Forelimb muscle (tissue), 1 donor: ENCODE results near the gene IL10RB. TPM values are rescaled to one million over a fixed set of nuclear protein-coding genes. Genes with fewer than 3 reads are reported as not detected.
"Not testable (repeated sequence)": the region's sequence is repeated elsewhere in the genome, so short reads cannot be mapped to it uniquely, and the experiment has no call there.

ENCODE experiments used
- DNase-seq: peaks from one replicate; pipeline ENCODE4 v3.0.0-alpha.2; 2013; ENCODE audit warnings: low read depth
- polyA plus RNA-seq: library from polyadenylated mRNA; unstranded; fragments of 120-200 nt; gene quantifications from one replicate; pipeline ENCODE4 v1.2.1, GENCODE V29; 2013; ENCODE audit not compliant: insufficient read length

IL10RB gene
- polyA plus RNA-seq, 1 donor, result 16.4 TPM

DNA sequence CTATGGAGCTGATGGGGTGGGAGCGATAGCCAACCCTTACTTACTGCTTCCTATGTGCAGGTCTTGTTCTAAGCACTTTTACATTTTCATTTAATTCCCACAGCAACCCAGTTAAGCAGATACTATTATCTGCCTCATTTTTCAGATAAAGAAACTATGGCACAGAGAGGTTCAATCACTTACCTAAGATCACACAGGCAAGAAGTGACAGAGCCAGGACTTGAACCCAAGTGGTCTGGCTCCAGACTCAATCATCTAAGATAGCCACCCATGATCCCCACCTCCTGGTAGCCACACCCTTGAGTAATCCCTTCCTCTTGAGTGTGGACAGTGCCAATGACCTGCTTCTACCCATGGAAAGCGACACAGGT lies 35.5 kb downstream of the IL10RB start:
- DNase-seq, result no peak

DNA sequence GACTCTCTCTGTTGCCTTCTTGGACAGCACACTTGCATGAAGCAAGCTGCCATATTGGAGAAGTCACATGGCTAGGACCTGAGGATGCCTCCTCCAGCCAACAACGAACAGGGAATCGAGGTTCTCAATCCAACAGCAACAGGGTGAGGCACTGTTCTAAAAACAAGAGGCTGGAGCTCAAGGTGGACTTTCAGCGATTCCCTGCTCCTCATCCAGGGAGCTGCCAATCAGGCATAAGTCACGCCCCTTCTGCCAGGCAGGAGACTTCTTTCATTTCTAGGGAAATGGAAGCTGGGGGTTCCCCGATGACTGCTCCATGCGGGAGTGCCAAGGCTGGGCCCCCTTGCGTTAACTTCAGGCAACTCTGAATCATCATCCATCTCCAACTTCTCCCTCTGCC lies 35.9 kb downstream of the IL10RB start:
- no peak for DNase-seq

DNA sequence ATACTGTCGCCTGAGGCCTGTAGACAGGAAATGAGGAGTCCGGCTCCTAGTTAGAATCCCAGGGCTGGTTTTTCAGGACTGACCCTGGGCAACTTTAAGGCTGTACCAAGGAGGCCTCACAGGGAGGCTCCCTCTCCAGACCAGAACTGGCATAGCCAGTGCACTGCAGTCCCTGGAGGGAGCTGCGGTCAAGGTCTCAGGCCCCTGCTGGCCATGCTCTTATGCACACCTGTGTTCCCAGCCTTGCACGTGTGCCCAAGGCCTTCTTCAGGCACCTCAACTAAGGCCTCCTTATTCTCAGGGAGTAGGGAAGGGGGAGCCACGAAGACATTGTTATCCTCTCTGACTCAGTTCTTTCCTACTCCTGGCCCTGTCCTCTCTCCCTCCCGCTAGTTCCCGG lies 36.6 kb downstream of the IL10RB start:
- no peak for DNase-seq

DNA sequence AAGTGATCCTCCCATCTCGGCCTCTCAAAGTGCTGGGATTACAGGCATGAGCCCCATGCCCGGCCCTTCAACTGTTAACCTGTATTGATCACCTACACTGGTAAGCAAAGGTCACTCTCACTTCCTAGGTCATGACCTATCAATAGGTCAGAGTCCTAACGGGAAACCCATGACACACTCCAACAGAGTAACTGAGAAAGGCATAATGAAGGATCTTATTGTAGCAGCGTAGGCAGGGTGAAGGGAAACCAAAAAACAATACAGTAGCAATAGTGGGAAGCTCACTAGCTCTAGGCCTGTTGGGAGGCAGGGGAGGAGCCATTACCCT lies 39.1 kb downstream of the IL10RB start:
- DNase-seq, result no peak

DNA sequence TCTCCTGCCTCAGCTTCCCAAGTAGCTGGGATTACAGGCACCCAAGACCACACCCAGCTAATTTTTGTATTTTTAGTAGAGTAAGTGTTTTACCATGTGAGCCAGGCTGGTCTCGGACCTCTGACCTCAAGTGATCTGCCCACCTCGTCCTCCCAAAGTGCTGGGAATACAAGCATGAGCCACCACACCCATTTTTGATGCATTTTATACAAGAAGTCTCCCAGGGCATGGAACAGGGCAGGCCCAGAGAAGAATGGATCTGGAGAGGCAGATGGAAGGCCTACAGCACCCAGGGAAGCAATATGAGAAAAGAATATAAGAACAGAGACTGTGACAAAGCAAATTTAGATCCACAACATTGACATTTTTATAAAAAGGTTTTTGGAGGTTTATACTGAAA lies 39.8 kb downstream of the IL10RB start:
- DNase-seq, result no peak

DNA sequence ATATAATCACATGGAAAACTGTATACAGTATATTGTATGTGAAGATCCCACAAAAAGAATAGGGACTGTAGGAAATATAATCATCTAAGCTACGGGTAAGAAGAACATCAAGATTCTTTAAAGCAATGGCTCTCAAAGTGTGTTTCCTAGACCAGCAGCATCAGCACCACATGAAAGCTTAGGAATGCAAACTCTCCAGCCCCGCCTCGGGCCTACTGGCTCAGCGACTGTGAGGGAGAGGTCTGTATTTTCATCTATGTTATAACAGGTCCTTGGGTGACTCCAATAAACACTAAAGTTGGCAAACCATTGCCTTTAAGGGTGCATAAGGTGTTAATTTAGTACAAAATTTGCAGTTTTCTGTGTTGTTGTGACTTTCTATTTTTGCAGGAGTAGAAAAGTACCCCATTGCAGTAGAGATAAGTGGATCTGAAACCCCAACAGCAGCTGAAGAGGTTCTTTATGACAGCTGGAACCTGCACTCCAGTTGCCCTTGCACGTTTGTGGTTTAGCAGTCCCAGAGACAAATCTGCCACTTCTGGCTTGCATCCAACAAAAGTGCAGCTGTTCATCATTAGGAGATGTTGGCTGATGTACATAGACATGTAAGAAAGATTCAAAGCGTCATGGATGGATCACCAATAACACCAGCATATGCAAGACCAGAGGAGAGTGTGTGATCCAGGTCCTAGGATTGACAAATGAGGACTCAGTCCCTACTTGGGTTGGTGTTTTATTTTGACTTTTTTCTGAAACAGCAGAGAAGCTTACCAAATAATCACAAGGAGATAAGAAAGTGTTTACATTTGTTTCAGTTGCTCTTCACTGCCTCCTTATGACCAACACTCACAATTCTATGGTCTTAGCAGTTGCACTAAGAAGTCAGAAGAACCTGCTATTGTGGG lies 42.7 kb downstream of the IL10RB start:
- no peak for DNase-seq

DNA sequence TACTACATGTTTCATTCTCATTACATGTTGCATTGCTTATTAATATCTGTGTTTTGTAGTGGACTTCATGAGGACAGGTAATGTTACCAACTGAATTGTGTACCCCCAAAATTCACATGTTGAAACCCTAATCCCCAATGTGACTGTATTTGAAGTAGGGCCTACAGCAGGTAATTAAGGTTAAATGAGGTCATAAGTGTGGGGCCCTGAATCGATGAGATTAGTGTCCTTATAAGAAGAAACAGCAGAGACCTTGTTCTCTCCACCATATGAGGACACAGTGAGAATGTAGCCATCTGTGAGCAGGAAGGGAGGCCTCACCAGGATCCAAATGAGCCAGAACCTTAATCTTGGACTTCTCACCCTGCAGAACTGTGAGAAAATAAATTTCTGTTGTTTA lies 43.6 kb downstream of the IL10RB start:
- DNase-seq, result no peak

DNA sequence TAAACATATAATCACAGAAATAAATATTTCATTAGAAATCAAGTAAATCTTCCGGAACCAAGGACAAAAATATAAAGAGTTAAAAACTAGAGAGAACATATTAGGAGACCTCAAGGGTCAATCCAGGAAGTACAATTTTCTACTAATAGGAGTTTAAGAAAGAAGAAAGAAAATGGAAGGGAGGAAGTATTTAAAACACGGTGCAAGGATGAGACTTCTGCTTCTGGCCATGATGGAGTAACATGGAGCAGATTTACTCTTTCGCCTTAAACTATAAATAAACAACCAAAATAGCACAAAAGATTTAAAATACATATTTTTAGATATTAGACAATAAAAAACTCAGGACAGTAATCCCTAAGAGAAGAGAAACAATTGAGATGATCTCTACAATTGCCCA lies 46.0 kb downstream of the IL10RB start:
- no peak for DNase-seq

DNA sequence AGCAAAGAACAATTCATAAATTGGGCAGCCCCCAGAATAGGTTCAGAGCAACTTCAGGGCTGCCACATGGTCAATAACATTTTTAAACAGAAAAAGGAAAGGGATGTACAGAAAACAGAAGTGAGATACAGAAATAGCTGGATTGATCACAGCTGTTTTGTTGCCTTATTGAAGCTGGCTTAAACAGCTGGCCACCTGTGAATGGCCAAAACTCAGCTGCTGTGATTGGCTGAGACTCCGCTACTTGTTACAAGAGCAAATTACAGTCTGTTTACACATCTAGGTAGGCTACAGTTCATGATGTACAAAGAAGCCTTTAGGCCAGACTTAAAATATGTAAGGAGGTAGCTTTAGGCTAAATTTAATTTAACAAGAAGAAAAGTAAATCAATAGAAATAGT lies 47.0 kb downstream of the IL10RB start:
- no peak for DNase-seq

DNA sequence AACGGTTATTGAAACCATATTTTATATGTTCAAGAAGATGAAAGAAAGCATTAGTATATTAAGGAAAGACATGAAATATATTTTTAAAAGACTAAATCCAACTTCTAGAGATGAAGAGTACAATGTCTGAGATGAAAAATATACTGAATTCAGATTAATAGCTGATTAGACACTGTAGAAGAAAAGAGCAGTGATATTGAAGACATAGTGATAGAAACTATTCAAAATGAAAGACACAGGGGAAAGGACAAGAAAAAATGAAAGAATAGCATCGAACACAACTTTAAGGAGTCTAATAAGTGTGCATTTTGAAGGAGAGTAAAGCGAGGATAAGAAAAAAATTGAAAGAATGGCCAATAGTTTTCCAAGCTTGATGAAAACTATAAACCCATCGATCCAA lies 47.4 kb downstream of the IL10RB start:
- no peak for DNase-seq

DNA sequence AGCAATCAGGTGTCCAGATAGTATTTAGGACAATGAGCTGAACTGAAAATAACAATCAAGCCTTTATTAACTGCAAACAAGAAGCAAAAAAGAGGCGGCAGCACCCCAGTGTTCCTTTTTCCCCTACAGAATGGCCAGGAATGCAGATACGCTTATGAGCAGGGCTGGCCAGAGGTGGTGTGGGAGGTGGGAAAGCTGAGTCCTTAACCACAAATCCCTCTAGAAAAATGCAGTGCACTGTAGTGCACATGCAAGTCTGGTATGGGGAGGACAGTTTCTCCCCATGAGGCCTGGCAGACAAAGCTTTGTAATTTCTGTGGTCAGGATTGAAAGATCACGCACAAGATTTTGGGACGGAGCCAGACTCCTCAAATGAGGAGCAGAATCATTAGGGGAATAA lies 47.9 kb downstream of the IL10RB start:
- no peak for DNase-seq

DNA sequence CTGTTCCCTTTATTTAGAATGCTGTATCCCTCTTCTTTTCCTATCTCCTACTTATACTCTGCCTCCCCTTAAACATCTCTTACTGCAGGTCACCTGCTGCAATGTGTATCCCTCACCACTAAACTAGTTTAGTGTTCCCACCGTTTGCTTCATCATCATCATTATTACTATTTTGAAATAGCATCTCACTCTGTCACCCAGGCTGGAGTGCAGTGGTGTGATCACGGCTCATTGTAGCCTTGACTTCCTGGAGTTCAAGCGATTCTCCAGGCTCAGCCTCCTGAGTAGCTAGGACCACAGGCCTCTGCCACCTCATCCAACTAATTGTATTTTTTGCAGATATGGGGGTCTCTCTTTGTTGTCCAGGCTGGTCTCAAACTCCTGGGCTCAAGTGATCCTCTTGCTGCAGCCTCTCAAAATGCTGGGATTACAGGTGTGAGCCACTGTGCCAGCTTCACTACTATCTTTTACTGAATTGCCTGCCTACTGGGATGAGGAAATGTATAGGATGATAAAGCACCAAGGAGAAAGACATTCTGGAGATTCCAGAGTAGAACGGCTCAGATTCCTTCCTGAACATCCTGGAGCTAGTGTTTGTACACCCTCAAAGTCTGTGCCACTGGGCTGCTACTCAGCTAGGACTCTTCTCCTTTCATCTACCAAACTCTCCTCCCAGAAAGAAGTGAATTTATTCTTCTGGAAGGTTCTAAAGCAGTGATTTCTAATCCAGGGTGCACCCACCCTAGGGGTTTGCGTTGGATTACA lies 50.0 kb downstream of the IL10RB start:
- no peak for DNase-seq

DNA sequence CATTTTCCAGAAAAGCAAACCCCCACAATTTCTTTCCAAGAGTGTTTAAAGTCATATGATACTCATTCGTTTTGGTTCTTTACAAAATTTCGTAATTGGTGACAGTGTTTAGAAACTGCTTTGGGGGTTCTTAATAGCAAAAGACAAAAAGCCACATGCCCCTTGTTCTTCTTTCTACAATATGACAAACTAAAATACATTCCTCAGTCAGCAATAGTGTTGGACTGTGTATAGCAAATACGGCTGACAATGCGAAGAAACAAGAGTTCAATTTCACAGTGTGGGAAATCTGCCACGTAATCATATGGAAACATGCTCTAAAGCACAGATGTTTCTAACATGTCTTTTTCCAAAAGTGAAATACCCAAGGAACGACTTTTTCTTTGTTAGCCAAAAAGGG lies 51.0 kb downstream of the IL10RB start:
- DNase-seq, result peak; percentile 89

DNA sequence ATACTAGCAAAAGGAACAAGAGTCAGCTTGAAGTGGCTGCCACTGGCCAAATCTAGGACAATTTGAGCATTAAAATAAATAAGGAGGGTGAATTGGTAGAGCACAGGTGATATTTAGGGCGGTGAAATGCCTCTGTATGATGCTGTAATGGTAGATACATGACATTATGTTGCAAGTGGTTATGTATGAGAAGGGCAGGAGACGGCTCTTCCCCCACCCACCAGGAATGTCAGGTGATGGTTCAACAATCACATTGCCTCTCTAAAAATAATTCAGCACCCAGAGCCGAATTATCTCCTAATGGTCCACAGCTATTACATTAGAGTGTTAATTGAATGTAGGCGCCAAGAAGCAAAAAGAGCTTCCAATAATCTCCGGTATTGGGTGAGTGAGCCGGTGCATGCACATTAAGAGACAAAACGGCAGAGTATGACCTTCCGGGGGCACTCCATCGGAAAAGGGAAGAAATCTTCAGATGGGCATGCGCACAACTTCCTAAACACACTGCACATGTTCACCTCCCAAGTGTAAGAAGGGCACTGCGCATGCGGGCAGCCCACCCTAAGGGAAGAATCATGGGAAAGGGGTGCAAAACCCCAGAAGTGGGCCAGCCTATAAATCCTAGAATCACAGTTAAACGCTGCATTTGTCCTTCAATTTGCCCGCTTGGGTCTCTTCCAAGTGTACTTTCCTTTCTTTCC lies 51.8 kb downstream of the IL10RB start:
- no peak for DNase-seq

DNA sequence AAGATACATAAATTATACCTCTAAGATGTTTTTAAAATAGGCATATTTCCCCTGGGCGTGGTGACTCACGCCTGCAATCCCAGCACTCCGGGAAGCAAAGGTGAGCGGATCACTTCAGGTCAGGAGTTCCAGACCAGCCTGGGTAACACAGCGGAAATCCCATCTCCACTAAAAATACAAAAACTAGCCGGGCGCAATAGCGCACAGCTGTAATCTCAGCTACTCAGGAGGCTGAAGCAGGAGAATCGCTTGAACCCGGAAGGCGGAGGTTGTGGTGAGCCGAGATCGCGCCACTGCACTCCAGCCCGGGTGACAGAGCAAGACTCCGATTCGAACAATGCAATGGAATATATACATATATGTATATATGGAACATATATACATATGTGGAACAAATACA lies 54.8 kb downstream of the IL10RB start:
- not testable (repeated sequence) for DNase-seq

DNA sequence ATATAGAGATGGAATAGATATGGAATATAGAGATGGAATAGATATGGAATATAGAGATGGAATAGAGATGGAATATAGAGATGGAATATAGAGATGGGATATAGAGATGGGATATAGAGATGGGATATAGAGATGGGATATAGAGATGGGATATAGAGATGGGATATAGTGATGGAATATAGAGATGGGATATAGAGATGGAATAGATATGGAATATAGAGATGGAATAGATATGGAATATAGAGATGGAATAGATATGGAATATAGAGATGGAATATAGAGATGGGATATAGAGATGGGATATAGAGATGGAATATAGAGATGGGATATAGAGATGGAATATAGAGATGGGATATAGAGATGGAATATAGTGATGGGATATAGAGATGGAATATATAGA lies 57.4 kb downstream of the IL10RB start:
- not testable (repeated sequence) for DNase-seq

DNA sequence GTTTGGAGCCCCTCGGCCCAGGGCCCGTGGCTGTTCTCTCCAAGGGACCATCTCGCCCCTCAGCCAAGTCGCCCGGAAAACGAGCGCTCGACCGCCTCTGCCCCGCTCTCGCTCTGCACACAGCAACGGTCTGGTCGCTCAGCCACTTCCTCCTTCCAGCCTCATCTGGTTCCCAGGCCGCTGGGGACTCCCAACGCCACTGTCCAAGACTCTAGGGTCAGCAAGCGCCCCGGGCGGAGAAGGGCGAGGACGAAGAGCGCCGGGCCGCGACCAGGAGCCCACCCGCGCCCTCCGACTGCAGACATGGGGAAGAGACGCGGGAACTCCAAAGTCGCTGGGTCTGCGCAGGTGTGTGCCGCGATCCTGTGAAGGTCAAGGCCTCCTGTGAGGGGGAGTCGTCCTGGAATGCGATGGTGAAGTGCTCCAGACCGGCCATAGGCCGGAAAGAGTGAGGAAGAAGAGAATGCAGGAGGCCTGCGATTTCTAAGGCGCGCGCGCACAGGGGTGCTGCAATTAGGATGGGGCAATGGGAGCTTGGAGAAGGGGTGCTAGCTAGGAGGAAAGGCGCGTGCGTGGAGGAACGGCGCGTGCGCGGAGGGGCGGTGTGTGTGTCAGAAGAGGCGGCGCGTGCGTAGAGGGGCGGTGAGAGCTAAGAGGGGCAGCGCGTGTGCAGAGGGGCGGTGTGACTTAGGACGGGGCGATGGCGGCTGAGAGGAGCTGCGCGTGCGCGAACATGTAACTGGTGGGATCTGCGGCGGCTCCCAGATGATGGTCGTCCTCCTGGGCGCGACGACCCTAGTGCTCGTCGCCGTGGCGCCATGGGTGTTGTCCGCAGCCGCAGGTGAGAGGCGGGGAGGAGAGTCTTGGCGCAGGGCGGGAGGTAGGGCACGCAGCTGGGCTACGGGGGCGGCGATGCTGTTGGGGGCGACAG lies 58.4 kb downstream of the IL10RB start, which contains the start of gene IFNAR1:
IFNAR1 (plus strand) TSS at position 680 of the 931 bp plus-strand sequence; CDS start at position 766, 86 bp downstream.
- DNase-seq, result peak; percentile 91

DNA sequence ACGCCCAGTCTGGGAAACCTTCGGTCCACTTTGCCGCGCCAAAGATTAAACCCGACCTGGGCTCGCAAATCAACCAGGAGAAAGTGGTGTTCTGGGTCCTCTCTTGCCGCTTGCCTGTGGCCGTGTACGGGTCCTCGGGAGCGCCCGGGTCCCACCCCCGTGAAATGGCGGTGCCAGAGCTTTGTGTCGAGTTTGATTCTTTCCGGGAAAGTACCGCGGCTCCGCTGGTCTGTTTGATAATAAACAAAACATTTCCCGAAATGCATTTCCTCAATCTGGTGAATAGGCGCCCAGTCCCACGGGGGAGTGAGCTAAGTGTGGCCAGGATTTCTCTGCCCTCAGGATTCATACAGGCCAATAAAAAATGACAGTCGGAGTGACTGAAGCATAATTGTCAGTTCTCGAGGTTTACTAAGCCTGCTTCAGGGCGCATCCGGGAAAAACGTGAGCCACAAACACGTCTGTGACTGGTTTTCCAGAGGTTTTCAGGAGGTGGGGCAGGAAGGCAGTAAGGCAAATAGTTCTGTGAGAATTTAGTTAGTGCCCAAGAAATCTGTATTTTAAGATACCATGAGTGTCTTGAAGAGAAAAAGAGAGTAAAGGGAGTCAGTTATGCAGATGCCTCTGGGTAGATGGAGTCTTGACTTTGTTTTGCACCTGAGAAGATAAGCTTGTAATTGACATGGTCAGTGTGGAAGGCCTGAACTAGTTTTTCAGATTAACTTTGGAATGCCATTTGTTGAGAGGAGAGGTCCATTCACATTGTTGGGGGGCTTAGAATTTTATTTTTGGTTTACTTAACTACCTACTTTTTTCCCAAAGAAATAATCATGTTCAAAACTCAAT lies 59.3 kb downstream of the IL10RB start:
- no peak for DNase-seq

DNA sequence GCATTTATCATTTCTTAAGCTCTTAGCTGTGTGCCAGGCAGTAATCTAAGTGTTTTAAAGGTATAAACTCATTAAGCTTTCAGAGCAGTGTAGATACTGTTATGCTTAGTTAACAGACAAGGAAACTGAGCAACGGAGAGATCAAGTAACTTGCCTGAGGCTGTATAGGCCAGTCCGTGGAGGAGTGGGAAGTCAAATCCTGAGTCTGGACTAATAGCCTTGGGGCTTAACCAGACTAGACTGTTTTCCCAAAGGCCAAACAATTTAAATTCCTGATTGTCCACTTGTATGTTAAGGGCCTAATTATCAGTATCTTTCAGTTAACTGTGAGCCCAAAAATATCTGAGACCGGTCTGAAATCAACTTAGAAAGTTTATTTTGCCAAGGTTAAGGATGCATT lies 61.2 kb downstream of the IL10RB start:
- DNase-seq, result no peak

DNA sequence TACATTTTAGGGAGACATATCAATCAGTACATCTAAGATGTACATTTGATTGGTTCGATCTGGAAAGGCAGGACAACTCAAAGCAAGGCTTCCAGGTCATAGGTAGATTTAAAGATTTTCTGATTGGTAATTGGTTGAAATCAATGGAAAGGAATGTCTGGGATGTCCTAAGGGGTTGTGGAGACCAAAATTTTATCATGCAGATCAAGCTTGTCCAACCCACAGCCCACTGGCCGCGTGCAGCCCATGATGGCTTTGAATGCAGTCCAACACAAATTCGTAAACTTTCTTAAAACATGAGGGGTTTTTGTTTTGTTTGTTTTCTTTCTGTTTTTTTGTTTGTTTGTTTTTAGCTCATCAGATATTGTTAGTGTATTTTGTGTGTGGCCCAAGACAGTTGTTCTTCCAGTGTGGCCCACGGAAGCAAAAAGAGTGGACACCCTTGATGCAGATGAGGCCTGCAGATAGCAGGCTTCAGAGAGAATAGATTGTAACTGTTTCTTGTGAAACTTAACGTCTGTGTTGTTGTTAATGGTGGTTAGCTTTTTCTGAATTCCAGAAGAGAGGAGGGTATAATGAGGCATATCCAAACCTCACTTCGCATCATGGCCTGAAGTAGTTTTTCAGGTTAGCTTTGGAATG lies 61.7 kb downstream of the IL10RB start:
- DNase-seq, result no peak
